ENCODE measurements around the gene ZCCHC14. TPM values are rescaled to one million over a fixed set of nuclear protein-coding genes. Genes with fewer than 3 reads are reported as not detected.
A peak's percentile ranks its signal among the peaks of the same experiment; 100 is the strongest.

The ZCCHC14 gene
- total and polyA plus RNA-seq, 5 donors: 11.1 to 29.4 (median 22.8) TPM

DNA sequence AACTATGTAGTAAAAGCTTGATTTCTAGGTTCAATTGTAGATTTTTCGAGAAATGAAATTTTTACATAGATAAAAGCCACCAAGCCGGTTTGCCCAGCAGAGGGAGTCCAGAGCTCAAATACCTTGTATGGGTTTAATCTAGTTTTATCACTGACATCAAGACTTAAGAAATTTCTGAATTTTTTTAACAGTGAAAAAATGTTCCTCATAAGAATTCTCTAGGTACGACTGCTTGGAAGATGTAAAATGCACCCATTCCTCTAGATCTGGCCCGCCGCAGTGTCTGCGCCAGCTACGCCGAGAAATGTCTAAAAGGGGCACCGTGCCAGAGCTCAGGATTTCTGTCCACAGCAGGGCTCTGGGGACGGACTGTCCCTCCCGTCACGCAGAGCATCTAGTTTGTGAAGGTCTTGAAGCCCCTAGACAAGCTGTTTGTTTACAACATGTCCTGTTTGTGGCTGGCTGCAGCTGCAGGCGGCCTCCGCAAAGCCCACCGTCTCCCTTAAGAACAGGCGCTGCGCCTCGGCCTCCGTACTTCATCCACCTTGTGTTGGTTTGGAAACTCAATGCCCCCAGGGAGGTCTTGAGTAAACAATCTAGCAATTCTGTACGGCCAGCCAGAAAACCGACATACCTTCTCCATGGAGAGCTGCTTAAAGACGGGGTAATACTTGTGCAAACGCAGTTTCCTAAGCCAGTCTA lies 75.8 kb downstream of the ZCCHC14 start:
- DNase-seq: peak in 2 of 3 donors; percentile 50 to 82

DNA sequence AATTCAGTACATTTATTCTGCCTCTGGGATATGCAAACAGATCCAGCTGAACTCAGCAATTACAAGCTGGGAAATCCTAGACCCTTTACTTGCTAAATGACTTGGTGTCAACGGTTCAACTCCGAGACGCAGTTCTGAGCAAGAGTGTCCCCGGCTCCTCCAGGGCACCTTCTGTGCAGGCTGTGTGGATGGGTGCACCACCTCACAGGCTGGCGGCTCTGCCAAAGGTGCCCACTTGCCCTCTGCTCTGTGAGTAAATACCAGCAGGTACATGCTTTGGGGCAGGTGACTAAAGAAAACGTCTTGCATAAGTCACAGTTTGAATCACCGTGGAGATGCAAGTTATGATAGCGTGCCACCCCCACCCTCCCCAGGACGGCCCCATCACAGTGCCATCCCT lies 77.4 kb downstream of the ZCCHC14 start:
- DNase-seq (no peak), ATAC-seq (no peak)
- intact Hi-C loops (cut with DNase I): loop anchor here in 3 of 4 donors (5.0 to 10.0 kb wide), 4 partner anchors 89 to 222 kb away; no protein-coding TSS in a partner anchor
- Histone ChIP-seq H3K4me1 (ENCODE audit: control insufficient read depth, insufficient read depth, low read length) (no peaks in the 10 kb centered on the region), H3K4me3 (ENCODE audit: low read length) (no peak overlapping the region), H3K27me3 (ENCODE audit: control insufficient read depth, insufficient read depth) (no peaks in the 10 kb centered on the region), H3K9me3 (ENCODE audit: control insufficient read depth, low read length) (no peaks in the 10 kb centered on the region), H3K27ac (ENCODE audit: low read length) (no peak overlapping the region)
- 89% methylated on average over 9 of the region's 9 CpGs for WGBS

More for the DNA sequence above, 75.8 kb downstream of the ZCCHC14 start:
- Histone ChIP-seq H3K4me1 (ENCODE audit: control insufficient read depth, insufficient read depth, low read length) (no peaks in the 10 kb centered on the region), H3K9me3 (ENCODE audit: control insufficient read depth, low read length) (no peaks in the 10 kb centered on the region), H3K27ac (ENCODE audit: low read length) (no peak overlapping the region), H3K27me3 (ENCODE audit: control insufficient read depth, insufficient read depth) (no peaks in the 10 kb centered on the region), H3K4me3 (ENCODE audit: low read length) (no peak overlapping the region)
- 73% methylated on average over 23 of the region's 23 CpGs for WGBS
- intact Hi-C loops (cut with DNase I): loop anchor here (2.0 to 10.0 kb wide), 5 partner anchors 88 to 220 kb away; no protein-coding TSS in a partner anchor
- ATAC-seq: no peak

DNA sequence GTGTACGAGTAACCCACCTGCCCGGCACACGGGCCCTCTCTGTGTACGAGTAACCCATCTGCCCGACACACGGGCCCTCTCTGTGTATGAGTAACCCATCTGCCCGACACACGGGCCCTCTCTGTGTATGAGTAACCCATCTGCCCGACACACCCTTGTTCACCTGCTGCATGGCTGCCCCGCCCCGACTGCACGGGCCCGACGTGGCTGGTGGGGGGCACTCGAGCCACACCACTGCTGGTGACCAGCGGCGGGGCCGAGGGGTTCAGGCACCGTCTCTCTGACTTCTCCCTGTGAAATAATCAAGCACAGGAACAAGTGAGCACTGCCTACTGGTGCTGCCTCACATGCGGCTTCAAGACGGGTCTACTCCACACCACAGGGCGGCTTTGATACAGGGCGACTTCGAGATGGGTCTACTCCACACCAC lies 78.6 kb downstream of the ZCCHC14 start:
- Histone ChIP-seq H3K27ac (ENCODE audit: low read length) (no peak overlapping the region), H3K4me1 (ENCODE audit: control insufficient read depth, insufficient read depth, low read length) (no peaks in the 10 kb centered on the region), H3K27me3 (ENCODE audit: control insufficient read depth, insufficient read depth) (no peaks in the 10 kb centered on the region), H3K9me3 (ENCODE audit: control insufficient read depth, low read length) (no peaks in the 10 kb centered on the region), H3K4me3 (ENCODE audit: low read length) (no peak overlapping the region)
- DNase-seq (peak in 1 of 3 donors; percentile 46), ATAC-seq (no peak)
- intact Hi-C loops (cut with DNase I): loop anchor here in 2 of 4 donors (10.0 kb wide), 2 partner anchors 91 to 131 kb away; no protein-coding TSS in a partner anchor
- 89% methylated on average over 24 of the region's 24 CpGs for WGBS

DNA sequence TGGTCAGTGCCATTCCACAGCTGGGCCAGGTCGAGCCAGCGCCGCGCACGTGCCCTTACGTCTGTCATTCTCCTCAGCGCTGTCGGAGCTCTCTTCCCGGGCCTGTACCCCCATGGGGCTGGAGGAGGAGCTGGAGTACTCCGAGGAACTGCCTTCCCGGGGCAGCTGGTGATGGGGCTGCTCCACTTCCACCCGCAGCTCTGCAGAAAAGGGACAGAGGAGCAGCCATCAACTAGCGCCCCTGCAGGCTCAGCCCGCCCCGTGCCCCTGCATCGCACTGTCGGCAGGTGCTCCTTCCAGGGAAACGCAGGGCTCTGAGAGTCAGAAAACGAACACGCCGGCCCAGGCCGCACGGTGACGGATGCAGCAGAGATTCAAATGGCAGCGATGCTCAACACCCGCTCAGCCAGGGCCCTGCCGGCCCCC lies 79.8 kb downstream of the ZCCHC14 start:
- Histone ChIP-seq H3K4me1 (ENCODE audit: control insufficient read depth, insufficient read depth, low read length) (no peaks in the 10 kb centered on the region), H3K4me3 (ENCODE audit: low read length) (no peak overlapping the region), H3K27me3 (ENCODE audit: control insufficient read depth, insufficient read depth) (no peaks in the 10 kb centered on the region), H3K27ac (ENCODE audit: low read length) (no peak overlapping the region), H3K9me3 (ENCODE audit: control insufficient read depth, low read length) (no peaks in the 10 kb centered on the region)
- 90% methylated on average over 27 of the region's 27 CpGs for WGBS
- ATAC-seq (no peak), DNase-seq (no peak)
- intact Hi-C loops (cut with DNase I): loop anchor here in 2 of 4 donors (10.0 kb wide), 2 partner anchors 92 to 132 kb away; no protein-coding TSS in a partner anchor

DNA sequence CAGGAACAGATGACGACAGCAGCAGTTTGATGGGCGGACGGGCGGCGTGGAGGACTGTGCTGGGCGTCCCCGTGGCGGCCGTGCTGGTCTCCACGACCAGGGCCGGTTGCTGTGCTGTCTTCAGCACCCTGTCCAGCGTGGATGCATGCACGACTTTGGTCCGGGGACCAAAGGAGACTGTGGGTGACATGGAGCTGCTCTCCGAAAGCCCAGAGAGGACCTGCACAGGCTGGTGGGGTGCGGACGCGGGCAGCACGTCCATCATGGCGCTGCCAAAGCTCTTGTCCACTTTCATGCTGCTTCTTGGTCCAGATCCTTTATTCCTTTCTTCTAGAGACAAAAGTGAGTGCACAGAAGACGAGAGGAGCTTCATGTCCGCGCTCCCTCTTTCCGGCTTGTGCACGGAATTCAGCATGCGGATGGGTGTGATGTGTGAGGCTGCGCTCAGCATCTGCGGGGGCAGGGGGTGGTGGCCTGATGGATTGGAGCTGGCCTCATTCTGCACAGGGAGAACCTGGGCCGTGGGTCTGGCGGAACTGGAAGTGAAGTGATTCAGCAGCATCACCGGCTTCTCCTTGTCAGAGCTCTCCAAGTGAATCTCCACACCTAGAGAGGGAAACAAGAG lies 80.3 kb downstream of the ZCCHC14 start:
- intact Hi-C loops (cut with DNase I): loop anchor here in 2 of 4 donors (10.0 kb wide), 2 partner anchors 92 to 132 kb away; no protein-coding TSS in a partner anchor
- no peak for ATAC-seq
- H3K4me3 ChIP-seq (ENCODE audit: low read length): no peak overlapping the region
- no peaks in the 10 kb centered on the region for H3K4me1 ChIP-seq (ENCODE audit: control insufficient read depth, insufficient read depth, low read length)
- H3K9me3 ChIP-seq (ENCODE audit: control insufficient read depth, low read length): no peaks in the 10 kb centered on the region
- H3K27ac ChIP-seq (ENCODE audit: low read length): no peak overlapping the region
- no peak for DNase-seq
- H3K27me3 ChIP-seq (ENCODE audit: control insufficient read depth, insufficient read depth): no peaks in the 10 kb centered on the region
- WGBS: 89% methylated on average over 31 of the region's 31 CpGs

DNA sequence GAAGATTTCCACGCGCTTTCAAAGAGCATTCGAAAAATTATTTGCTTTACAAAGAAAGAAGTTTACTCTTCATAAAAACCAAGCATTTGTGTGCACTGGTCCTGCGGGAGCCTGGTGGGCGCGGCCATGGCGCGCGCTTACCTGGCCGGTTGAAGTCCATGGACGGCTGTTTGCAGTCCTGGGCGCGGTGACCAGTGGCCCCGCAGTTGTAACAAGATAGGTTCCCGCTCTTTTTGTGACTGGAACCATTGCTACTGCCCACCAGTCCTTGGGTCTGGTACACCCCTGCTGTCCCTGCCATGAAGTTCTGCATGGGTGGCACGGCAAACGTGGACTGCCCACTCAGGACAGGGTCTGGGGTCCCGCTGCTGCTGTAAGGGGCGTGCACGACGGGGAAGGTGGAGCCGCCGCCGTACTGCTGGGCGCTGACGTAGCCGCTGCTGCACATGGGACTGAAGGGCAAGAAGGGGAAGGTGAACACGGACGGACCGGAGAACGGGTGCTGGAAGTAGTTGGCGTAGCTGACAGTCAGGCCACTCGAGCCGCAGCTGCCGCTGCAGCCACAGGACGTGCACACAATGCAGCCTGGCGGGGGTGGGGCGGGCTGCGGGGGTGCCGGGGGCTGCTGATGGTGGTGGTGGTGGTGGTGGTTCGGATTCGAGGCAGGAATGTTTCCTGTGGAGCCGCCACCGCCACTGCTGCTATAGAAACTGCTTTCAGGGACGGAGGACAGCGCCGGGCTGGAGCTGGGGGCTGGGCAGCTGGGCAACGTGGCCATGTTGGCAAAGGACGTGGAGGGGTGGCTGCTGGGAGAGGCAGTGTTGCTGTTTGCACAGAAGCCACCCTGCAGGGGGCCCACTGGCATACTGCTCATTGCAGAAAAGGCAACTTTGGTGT lies 81.2 kb downstream of the ZCCHC14 start:
- Histone ChIP-seq H3K4me1 (ENCODE audit: control insufficient read depth, insufficient read depth, low read length) (no peaks in the 10 kb centered on the region), H3K27ac (ENCODE audit: low read length) (no peak overlapping the region), H3K4me3 (ENCODE audit: low read length) (no peak overlapping the region), H3K27me3 (ENCODE audit: control insufficient read depth, insufficient read depth) (no peaks in the 10 kb centered on the region), H3K9me3 (ENCODE audit: control insufficient read depth, low read length) (no peaks in the 10 kb centered on the region)
- DNase-seq (peak in 1 of 3 donors; percentile 57), ATAC-seq (peak in 1 of 2 donors; percentile 5)
- 94% methylated on average over 49 of the region's 49 CpGs for WGBS
- intact Hi-C loops (cut with DNase I): loop anchor here in 2 of 4 donors (10.0 kb wide), 2 partner anchors 93 to 133 kb away; no protein-coding TSS in a partner anchor

DNA sequence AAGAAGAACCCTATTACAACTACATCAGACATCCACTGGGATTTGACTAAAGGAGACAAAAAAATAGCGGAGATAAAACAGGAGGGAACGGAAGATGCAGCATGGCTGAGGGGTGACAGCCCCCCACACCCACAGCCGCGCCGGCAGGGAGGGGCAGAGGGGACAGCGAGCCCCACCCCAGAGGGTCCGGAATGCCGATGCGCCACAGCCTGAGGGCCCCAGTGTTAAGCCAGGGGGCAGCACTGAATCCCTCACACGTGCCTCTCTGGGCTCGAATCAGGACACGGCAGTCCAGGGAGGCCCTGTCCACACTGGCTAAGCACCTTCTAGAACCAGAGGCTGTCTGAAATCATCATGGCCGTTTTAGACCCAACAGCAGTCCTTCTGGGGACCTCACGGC lies 81.9 kb downstream of the ZCCHC14 start:
- Histone ChIP-seq H3K9me3 (ENCODE audit: control insufficient read depth, low read length) (no peaks in the 10 kb centered on the region), H3K4me1 (ENCODE audit: control insufficient read depth, insufficient read depth, low read length) (no peaks in the 10 kb centered on the region), H3K27me3 (ENCODE audit: control insufficient read depth, insufficient read depth) (no peaks in the 10 kb centered on the region), H3K4me3 (ENCODE audit: low read length) (no peak overlapping the region), H3K27ac (ENCODE audit: low read length) (no peak overlapping the region)
- intact Hi-C loops (cut with DNase I): loop anchor here in 2 of 4 donors (10.0 kb wide), 2 partner anchors 94 to 134 kb away; no protein-coding TSS in a partner anchor
- WGBS: 85% methylated on average over 14 of the region's 14 CpGs
- ATAC-seq (no peak), DNase-seq (no peak)

DNA sequence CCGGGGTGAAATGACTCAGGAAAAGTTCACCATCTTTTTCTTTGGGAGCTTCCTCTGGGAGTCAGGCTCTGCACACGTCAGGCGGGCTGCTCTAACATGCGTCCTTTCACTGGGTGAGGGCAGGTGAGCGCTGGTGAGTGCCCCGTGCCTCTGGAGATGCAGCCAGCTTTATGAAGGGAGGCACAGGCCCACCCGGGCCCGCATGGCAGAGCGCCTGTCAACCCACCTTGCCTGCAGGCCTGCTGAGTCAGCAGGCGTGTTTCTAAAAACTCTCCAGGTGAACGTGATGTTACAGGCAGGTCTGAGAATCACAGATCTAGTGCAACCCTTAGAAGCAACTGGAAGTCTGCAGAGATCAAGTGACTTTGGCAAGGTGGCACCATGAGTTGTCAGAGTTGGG lies 82.3 kb downstream of the ZCCHC14 start:
- no peak overlapping the region for H3K27ac ChIP-seq (ENCODE audit: low read length)
- DNase-seq: no peak
- no peak for ATAC-seq
- WGBS: 91% methylated on average over 11 of the region's 11 CpGs
- H3K27me3 ChIP-seq (ENCODE audit: control insufficient read depth, insufficient read depth): no peaks in the 10 kb centered on the region
- H3K4me3 ChIP-seq (ENCODE audit: low read length): no peak overlapping the region
- intact Hi-C loops (cut with DNase I): loop anchor here in 2 of 4 donors (10.0 kb wide), 2 partner anchors 94 to 134 kb away; no protein-coding TSS in a partner anchor
- H3K4me1 ChIP-seq (ENCODE audit: control insufficient read depth, insufficient read depth, low read length): no peaks in the 10 kb centered on the region
- no peaks in the 10 kb centered on the region for H3K9me3 ChIP-seq (ENCODE audit: control insufficient read depth, low read length)

DNA sequence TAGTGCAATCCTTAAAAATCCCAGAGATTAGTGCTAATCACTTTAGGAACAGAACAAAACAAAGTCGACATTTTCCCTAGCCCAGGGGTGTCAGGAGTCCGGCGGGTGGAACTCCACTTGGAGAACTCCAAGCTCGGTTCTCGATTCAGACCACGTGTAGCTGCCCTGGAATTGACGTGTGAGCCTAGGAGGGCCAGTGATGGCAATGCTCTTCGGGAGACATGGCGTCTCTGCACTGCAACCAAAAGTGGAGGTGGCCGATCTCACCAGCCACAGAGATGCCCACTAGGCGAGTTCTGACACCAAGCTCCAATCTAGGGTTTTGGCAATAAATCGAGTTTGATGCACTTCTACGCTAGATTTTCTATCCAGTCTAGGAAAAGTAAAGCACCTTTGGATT lies 83.0 kb downstream of the ZCCHC14 start:
- H3K27ac ChIP-seq (ENCODE audit: low read length): no peak overlapping the region
- no peak for ATAC-seq
- H3K4me1 ChIP-seq (ENCODE audit: control insufficient read depth, insufficient read depth, low read length): no peaks in the 10 kb centered on the region
- no peak overlapping the region for H3K4me3 ChIP-seq (ENCODE audit: low read length)
- no peaks in the 10 kb centered on the region for H3K9me3 ChIP-seq (ENCODE audit: control insufficient read depth, low read length)
- intact Hi-C loops (cut with DNase I): loop anchor here in 2 of 4 donors (10.0 kb wide), 2 partner anchors 95 to 135 kb away; no protein-coding TSS in a partner anchor
- H3K27me3 ChIP-seq (ENCODE audit: control insufficient read depth, insufficient read depth): no peaks in the 10 kb centered on the region
- WGBS: 93% methylated on average over 13 of the region's 13 CpGs
- DNase-seq: no peak

DNA sequence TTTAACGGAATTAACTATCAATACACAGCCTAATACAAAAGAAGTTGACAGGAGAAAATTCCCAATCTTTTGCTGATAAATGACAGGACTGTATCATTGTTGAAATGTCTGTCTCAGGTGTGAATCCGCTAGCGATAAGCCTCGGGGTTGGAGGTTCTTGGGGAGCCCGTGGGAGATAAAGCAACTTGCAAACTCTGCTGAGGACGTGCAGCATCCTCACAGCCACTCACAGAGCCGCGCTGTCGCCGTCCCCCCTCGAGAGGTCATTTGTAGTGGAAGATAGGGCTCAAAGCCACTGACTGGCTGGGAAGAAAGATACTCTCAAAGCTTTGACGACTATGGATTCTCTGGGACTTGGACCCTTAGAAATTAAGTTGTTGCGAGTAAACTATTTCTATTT lies 83.7 kb downstream of the ZCCHC14 start:
- H3K27ac ChIP-seq (ENCODE audit: low read length): no peak overlapping the region
- no peak overlapping the region for H3K4me3 ChIP-seq (ENCODE audit: low read length)
- DNase-seq (no peak), ATAC-seq (no peak)
- 75% methylated on average over 13 of the region's 13 CpGs for WGBS
- no peaks in the 10 kb centered on the region for H3K9me3 ChIP-seq (ENCODE audit: control insufficient read depth, low read length)
- intact Hi-C loops (cut with DNase I): no loop called here
- H3K4me1 ChIP-seq (ENCODE audit: control insufficient read depth, insufficient read depth, low read length): no peaks in the 10 kb centered on the region
- H3K27me3 ChIP-seq (ENCODE audit: control insufficient read depth, insufficient read depth): no peaks in the 10 kb centered on the region

Measured in right cardiac atrium (tissue), 5 donors.